HL-60 (cell line): ENCODE data around the gene PLCB1.
A peak's percentile ranks its signal among the peaks of the same experiment; 100 is the strongest.

Experiments used
- DNase-seq, 2 experiments: peaks; one replicate each; pipeline ENCODE4 v3.0.0-alpha.2; 2010 to 2020; ENCODE audit warnings: low read depth in 1 of 2, low spot score in 1 of 2
- H3K27ac ChIP-seq: fragments of 250-450 bp; sonication (Bioruptor Pico); replicated peaks from 2 replicates; pipeline ENCODE4 v1.5.1; 2020; ENCODE audit warnings: mild to moderate bottlenecking, moderate library complexity
- H3K27me3 ChIP-seq: fragments of 250-450 bp; sonication (Bioruptor Pico); 2 replicates; pipeline ENCODE4 v1.5.1; 2021; ENCODE audit warnings: mild to moderate bottlenecking, moderate library complexity; ENCODE audit not compliant: insufficient read depth, poor library complexity, severe bottlenecking
- H3K4me3 ChIP-seq: replicated peaks from 2 replicates; pipeline ENCODE4 v1.5.1; 2011; ENCODE audit warnings: mild to moderate bottlenecking, control low read depth, low read length; ENCODE audit not compliant: insufficient read depth
- GABPA ChIP-seq: IDR thresholded peaks from 2 replicates; pipeline ENCODE4 v1.6.1; 2012; ENCODE audit warnings: low read depth
- POLR2AphosphoS5 ChIP-seq: IDR thresholded peaks from 2 replicates; pipeline ENCODE4 v1.6.1; 2012; ENCODE audit warnings: low read depth
- SPI1 ChIP-seq: IDR thresholded peaks from 2 replicates; pipeline ENCODE4 v1.6.1; 2012; ENCODE audit warnings: low read depth, mild to moderate bottlenecking, borderline replicate concordance
- long read RNA-seq: library from polyadenylated mRNA; unstranded; transcript quantifications from one replicate; pipeline ENCODE4 v2.0.0, GENCODE V29; 2020
- TF ChIP-seq, protein P1 (sequence below): IDR thresholded peaks from 2 replicates; pipeline ENCODE4 v1.6.1; 2012; ENCODE audit warnings: low read depth; ENCODE audit not compliant: insufficient replicate concordance
- TF ChIP-seq, protein P2 (sequence below): IDR thresholded peaks from one replicate; pipeline ENCODE4 v1.5.1; 2011; ENCODE audit warnings: low read length, control low read depth, inconsistent platforms; ENCODE audit not compliant: insufficient read depth

Gene PLCB1
- long read RNA-seq, partial matches to known transcripts: 1 of 4 reads
- long read RNA-seq, other reads (novel, unspliced or antisense): 3 of 4 reads

DNA sequence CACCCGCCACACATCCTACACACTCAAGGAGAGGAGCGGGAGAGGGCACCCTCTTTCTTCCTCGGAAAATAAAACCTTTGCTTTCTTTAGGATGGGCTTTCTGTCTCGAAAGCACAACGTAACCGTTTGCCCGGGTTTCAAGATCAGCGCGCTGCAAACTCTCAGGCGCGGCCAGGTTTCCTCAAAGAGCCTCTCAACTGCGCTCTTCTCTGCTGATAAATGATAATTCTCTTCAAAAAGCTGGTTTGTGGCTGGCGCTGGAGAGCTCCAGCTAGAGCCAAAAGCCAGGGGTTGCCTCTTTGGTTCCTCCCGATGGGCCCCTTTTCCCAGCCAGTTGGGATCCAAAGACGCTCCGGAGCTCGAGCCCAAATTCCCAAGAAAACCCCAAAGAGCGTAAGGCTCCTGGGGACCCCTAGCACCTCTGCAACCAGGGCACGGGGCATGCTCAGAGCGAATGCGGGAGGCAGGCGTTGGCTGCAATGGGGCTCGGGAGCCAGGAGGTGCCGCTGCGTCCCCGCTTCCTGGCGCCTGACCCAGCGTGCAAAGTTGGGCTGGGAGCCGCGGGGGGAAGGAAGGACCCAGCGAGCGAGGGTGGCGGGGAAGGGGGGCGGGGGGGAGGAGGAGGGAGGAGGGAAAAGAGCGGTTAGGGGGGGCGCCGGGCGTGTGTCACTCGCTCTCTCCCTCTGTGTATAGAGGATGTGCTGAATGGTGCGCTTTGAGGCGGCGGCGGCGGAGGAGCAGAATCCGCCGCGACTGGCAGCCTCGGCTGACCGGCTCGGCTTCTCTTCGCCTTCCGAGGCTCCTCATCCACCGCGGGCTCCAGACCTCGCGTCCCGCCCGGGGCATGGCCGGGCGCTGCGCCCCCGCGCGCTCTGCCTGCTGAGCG lies at the start of gene PLCB1:
PLCB1 (plus strand) TSS at position 669 of the 886 bp plus-strand sequence. CDS start 386 bp downstream, outside the sequence.
- H3K4me3 ChIP-seq: peak within 1 kb of the TSS; percentile 67
- TF ChIP-seq GABPA (no peak), SPI1 (no peak), POLR2AphosphoS5 (0 out of 2 replicates have a peak, but pooled peaks have one; percentile 11)
- TF ChIP-seq, protein P1, sequence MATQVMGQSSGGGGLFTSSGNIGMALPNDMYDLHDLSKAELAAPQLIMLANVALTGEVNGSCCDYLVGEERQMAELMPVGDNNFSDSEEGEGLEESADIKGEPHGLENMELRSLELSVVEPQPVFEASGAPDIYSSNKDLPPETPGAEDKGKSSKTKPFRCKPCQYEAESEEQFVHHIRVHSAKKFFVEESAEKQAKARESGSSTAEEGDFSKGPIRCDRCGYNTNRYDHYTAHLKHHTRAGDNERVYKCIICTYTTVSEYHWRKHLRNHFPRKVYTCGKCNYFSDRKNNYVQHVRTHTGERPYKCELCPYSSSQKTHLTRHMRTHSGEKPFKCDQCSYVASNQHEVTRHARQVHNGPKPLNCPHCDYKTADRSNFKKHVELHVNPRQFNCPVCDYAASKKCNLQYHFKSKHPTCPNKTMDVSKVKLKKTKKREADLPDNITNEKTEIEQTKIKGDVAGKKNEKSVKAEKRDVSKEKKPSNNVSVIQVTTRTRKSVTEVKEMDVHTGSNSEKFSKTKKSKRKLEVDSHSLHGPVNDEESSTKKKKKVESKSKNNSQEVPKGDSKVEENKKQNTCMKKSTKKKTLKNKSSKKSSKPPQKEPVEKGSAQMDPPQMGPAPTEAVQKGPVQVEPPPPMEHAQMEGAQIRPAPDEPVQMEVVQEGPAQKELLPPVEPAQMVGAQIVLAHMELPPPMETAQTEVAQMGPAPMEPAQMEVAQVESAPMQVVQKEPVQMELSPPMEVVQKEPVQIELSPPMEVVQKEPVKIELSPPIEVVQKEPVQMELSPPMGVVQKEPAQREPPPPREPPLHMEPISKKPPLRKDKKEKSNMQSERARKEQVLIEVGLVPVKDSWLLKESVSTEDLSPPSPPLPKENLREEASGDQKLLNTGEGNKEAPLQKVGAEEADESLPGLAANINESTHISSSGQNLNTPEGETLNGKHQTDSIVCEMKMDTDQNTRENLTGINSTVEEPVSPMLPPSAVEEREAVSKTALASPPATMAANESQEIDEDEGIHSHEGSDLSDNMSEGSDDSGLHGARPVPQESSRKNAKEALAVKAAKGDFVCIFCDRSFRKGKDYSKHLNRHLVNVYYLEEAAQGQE: peak; percentile 62
- TF ChIP-seq, protein P2, sequence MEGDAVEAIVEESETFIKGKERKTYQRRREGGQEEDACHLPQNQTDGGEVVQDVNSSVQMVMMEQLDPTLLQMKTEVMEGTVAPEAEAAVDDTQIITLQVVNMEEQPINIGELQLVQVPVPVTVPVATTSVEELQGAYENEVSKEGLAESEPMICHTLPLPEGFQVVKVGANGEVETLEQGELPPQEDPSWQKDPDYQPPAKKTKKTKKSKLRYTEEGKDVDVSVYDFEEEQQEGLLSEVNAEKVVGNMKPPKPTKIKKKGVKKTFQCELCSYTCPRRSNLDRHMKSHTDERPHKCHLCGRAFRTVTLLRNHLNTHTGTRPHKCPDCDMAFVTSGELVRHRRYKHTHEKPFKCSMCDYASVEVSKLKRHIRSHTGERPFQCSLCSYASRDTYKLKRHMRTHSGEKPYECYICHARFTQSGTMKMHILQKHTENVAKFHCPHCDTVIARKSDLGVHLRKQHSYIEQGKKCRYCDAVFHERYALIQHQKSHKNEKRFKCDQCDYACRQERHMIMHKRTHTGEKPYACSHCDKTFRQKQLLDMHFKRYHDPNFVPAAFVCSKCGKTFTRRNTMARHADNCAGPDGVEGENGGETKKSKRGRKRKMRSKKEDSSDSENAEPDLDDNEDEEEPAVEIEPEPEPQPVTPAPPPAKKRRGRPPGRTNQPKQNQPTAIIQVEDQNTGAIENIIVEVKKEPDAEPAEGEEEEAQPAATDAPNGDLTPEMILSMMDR: peak; percentile 58
- DNase-seq: peak in 1 of 2 experiments; percentile 82
- no peak within 1 kb of the TSS for H3K27ac ChIP-seq
- H3K27me3 ChIP-seq: no peaks in the 10 kb centered on the region

DNA sequence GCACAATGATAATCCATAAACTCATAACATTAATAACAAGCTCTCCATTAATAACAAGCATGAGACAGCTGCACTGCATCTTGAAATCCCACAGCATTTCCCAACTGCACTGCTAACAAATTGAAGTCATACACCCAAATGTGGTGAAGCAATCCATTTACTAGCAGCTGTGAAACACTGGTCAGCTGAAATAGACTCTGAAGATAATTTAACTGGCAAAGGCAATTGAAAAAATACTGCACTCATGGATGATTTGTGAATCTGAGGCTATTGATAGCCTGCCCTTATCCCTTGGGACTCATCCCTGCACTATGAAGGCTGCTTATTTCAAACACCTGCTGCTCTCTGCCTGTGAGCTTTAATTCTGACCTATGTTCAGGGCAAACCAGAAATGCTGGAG lies 49.1 kb upstream of the PLCB1 start:
- TF ChIP-seq, protein P1: no peak
- TF ChIP-seq GABPA: no peak
- no peak for TF ChIP-seq SPI1
- TF ChIP-seq POLR2AphosphoS5: no peak
- TF ChIP-seq, protein P2: no peak
- DNase-seq: peak; percentile 13 to 59
- no peaks in the 10 kb centered on the region for H3K27me3 ChIP-seq
- no peak overlapping the region for H3K27ac ChIP-seq
- no peak overlapping the region for H3K4me3 ChIP-seq

DNA sequence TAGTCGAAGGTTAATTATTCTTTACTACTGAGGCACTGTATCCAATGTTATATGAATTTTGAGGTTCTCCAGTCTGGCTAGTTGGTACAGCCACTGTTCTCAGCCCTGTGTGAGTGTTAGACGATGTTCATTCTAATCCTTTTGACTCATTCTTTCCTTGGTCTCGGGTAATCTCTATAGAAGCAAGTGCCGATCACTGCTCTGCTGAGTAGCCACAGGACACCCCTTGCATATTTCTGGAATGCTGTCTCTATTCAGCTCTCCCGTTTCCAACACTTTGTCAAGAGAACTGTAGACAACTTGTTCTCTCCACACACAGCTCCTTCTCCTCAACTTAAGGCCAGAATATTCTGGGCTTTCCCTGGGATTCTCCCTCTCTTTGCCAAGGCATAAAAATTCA lies 42.4 kb upstream of the PLCB1 start:
- TF ChIP-seq, protein P2: no peak
- TF ChIP-seq POLR2AphosphoS5: no peak
- DNase-seq: no peak
- Histone ChIP-seq H3K27me3 (peaks cover 2% of the 10 kb centered on the region), H3K27ac (no peak overlapping the region), H3K4me3 (no peak overlapping the region)
